GM19372 (cell line): ENCODE data around the gene BNC2.

ENCODE experiments used
- ATAC-seq: cut with Tn5 transposase; IDR thresholded peaks from one replicate; pipeline ENCODE4 v1.9.1; 2021; ENCODE audit warnings: mild to moderate bottlenecking, low read depth, moderate library complexity; ENCODE audit not compliant: unreplicated experiment

BNC2 gene

DNA sequence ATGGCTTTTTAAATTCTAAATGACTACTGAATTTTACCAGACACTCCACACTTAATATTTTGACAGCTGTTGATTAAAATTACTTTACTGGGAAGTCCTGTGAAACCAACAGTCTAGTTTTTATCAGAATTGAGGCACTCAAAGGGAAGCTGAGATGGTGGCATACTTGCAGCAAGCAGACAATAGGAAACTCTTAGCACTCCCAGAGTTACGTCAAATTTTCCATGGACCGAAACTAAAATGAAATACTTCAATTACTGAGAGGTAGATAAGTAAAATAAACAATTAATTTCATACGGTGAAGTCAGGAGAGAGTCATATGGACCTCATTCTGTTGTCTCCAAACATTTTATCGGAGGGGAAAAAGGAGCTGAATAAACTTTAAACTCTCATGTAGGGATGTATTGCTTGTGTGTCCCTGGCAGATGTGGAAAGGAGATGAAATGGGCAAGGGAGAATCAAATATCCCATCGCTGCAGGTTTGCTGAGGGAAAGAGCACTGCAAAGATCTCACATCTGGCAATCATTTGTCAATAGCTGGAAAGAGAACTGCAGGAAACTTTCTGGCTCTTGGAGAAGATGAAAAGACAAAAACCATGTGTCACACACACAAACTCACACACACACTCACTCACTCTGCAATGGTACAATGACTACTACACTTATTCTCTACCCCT, 189.4 kb downstream of the BNC2 start:
- ATAC-seq: no peak

DNA sequence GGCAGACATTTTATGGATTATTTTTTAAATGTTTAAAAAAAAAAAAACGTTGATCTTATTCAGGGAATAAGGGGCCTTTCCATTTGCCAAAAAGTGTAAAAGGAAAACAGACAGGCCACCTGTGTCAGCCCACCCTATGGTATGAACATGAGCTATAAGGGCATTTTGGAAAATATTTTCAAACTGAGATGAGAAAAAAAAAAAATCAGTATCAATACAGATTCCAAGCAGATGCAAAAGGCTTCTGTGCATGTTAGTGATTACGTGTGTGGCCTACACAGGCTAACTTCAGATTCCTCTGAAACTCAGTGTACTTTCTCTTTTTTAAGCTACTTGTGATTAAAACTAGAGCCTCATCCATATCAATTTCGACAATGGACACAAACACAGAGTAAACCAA, 189.9 kb downstream of the BNC2 start:
- no peak for ATAC-seq

DNA sequence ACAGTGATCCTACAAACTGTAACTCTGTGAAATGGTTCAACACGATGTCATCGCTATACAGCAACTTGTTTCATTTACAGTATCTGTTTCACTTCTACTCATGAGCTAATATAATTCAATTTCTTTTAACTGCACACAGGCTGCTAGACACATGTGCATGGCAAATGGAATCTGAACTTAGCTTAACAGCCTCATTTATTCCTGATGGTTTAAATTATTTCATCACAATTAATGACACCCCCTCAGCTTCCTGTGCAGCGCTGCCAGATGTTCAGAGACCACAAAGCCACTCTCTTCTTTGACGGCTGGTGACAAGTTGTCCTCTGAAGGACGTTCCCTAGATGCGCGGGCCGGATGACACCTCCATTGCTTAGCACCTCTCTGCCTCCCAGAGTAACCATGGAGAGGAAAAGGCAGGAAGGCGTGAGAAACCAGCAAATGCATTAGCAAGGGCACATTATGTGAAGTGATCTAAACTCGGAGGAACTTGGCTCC, 191.1 kb downstream of the BNC2 start:
- no peak for ATAC-seq

DNA sequence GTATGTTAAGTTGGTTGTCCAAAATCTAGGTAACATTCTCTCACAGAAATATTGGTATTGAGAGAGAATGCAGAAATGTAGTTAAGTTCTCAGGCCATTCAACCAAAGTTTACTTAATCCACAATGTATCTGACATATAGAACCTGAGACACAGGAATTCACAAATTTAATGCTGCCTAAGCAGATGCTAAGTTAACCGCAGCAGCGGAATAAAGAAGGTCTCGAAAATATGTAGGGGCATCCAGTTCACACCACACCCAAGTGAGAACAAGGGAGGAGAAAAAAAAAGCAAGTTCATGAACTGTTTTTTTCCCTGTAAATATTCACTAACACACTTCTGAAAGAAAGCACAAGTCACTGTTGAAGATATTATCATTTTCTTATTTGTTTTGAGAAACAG, 194.0 kb downstream of the BNC2 start:
- ATAC-seq: no peak

DNA sequence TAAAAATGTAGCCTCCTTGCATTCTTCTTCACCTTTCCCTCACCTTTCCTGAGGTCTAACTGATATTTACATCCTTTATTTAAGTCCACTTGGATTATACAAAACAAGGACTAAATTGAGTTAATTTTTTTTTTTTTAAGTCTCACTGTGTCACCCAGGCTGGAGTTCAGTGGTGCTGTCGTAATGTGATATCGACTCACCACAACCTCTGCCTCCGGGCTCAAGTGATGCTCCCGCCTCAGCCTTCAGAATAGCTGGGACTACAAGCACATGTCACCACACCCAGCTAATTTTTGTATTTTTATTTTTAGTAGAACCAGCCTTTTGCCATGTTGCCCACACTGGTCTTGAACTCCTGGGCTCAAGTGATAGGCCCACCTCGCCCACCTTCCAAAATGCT, 195.3 kb downstream of the BNC2 start:
- no peak for ATAC-seq

DNA sequence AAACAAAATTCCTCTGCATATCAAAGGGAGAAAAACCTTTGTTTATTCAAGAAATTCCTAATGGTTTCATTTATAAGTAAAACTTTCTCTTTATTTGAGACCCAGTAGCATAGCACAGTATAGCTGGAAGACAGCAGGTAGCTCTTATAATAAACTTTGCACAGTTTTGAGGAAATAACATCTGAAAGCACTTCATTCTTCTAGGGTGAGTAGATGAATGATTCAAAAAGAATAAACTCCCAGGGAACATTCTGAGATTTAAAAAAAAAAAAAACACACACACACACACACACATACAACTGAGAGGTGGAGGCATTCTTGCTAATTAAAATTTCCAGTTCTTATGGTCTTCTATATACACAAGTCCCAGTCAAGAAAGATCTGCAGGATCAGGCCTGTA, 197.3 kb downstream of the BNC2 start:
- ATAC-seq: no peak

DNA sequence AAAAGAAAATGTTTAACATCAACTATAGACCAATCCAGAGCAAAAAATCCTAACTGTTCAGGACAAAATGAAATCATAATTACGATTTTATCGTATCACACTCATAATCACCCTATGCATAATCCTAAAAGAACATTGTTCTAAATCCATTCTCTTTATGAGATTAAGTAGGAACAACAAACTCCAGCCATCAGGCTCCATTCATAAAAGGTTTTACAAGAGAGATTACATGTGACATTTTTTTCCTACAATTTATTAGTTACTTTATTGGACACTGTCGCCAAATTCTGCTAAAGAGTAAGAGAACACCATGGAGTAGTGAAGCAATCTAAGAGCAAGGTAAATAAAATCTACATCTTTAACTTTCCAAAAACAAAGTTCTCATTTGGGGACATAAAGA, 198.0 kb downstream of the BNC2 start:
- no peak for ATAC-seq

DNA sequence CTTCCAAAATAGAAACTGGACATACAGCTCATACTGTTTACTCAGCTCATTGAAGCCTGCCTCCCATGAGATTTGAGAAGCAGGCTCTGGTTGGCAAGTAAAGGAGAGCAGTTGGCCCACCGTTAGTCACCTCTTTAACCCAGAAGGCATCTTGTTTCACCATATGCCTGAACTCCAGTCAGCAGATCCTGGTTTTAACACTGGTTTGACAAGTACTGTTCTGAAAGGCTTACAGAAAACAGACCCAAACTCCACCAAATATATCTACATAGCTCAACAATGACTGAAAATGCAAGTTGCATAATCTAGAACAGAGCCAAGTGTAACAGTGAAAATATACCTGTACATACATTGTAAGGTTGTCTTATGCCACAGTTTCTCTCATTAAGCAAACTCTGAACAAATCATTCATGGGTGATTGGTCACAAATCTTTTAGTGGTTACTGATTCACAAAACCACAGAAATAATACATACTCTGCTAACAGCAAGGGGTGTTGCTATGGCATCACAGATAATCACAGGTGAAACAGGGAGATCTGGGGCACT, 198.8 kb downstream of the BNC2 start:
- ATAC-seq: no peak

DNA sequence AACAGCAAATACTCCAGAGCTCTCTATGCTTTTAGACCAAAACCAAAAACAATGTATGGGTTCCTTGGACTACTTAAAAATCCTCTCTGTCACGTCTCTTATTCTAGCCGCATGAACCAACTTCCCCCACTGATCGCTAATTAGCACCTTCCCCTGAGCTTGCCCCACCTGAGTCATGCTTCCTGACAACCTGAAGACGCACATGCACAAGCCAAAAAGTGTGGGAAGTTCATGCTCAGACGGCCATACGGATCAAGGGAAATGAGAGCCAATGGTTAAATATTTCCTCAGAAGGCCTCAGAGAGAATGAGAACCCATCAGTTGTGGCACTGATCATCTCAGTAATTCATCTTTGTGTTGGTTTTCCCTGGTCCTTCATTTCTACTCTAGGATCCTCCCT, 199.7 kb downstream of the BNC2 start:
- no peak for ATAC-seq

DNA sequence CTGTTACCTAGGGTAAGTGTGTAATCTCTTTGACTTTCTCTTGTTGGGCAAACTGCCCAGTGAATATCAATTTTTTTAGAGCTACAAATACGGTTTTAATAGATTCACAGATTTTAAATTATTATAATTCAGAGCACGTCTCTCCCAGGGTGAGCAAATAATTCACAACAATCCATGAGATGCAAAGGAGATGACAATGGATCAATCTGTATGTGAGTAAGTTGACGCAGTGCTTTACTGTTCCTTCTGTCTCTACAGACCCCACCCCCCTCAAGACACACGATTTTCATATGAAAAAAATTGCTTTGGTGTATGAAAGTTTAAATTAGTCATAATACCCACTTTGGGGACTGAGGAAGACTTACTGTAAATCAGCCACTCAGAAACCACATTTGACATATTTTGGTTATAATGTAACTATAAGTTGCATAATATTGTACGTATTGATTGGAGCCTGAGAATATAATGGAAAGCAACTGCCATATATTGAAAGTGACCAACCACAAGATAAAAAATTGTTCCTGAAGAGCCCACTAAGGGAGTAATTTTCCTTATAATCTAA, 201.7 kb downstream of the BNC2 start:
- no peak for ATAC-seq

DNA sequence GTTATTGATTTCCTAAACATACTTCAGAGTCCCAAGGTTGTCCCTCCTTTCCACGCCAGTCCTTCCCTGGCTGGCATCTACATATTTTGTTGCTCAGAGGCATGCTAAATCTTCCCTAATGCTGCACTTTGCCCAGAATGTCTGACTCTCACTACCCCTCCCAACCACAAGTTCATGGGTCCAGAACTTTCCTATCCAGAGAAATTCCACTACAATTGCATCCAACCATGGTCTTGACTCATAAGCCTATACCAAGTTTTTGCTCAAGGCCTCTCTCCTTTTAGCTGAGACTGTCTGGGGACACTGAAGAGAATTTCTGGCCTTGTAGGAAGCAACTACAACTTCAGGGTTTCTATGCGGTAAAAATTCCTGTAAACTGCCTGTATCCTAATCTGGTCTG, 206.3 kb downstream of the BNC2 start:
- ATAC-seq: no peak

DNA sequence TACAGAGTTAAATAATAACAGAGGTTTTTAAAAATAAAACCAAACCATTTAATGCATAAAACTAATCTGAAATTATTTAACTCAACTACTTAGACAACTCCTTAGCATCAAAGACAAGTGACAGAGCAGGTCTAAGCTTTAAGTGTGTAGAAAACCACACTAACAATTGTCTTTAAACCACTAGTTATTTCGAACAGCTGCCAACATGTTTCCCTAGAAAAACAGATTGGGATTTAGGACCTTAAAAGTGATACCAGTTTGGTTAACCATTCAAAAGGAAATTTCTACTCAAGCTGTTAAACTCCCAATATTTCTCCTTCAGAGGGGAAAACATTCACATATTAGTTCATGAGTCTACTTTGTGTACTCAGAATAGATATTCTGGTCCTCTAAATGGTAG, 208.7 kb downstream of the BNC2 start:
- ATAC-seq: no peak

DNA sequence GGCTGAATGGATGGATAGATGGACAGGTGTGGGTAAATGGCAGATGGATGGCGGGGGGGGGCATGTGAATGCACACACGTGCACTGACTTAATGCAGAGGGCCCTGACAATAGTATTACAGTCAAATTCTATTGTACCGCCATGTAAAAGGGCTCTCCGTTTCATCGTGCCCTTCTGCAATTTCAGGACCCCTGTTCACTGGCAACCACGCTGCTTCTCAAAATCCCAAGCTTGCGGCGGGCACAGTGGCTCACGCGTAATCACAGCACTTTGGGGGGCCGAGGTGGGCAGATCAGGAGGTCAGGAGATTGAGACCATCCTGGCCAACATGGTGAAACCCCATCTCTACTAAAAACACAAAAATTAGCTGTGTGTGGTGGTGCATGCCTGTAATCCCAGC, 211.4 kb downstream of the BNC2 start:
- ATAC-seq: no peak

DNA sequence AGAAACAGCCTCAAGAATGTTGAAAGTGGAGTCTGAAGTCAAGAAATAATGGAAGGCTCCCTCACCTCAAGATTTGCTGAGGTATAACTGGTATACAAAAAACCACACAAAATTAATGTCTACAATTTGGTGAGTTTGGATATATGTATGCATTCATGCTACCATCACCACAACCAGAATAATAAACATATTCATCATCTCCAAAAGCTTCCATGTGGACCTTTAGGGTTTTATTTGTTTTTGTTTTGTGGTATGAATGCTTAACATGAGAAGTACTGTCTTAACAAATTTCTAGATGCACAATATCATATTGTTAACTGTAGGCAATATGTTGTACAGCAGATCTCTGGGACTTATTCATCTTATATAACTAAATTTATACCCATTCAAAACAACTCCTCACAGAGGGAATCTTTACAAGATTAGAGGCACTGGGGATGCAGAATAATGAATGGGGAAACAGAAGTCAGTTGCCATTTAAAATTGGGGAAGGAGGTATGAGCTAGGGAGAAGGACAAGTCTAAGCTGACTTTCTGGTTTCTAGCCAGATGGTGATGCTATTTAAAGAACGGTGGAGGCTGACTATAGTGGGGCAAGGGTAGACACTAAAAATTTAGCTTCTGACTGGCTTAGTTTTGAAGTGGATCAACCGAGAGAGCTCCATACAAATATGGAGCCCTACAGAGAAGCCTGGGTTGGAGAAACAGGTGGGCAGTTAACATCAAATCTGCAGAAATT, 213.9 kb downstream of the BNC2 start:
- ATAC-seq: no peak

DNA sequence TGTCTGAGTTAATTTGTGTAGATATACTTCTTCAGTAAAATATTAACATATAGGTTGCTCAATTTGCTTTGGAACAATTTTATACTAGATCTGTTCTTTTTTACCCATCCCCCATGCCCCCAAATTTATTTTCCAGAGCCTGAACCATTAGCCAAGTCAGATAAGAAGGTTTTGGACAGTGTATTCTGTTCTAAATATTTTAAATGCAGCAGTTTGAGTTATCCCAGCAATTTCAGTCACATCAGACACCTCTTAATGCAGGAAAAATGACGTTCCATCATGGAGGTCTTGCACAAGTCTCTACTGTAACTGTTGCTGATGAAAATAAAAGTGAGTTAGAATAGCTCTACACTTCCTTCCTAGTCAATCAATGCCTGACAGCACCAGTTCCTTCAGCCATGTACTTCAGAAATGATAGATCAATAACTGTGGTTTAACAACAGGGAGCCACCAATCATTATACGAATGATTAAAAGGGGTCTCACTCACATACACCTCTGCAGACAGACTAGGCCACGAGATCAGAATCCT, 215.8 kb downstream of the BNC2 start:
- no peak for ATAC-seq

DNA sequence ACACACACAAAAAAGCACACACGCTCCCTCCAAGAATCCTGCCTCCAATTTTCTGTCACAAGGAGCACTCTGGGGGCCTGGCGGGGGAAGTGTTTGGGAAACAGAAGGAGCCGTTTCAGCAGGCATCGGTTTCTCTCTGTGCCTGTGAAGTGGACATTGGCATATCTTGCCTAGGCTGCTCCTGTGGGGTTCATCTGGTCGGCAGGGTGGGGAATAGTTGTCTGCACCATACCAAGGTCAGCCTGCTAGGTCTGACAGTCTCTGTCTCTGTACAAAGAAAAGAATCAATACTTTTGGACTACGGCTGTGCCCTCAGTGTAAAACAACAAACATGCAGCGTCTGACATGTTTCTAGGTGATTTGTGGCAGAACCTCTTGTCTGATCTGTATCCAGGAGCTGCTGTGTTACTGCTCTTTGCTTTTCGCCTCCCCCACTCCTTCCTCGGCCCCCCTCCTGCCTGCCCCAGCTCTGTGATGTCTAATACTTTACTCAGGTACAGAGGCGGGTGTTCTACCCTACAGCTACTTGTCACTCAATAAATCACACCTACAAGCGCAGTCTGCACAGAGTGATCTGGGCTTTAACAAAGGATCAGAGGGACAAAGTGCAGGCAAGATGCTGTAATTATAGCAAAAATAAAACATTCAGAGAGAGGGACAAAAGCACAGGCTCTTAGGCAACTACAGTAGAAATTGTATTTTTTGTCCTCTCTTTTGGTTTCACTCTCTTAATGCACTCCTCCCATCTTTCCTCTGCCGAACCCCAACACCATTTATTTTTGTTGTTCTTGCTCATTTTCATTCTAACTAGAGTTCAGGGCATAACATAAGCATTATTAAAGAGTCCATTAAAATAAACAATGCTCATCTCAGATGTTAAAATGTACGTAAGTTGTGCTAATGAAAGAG, 216.7 kb downstream of the BNC2 start:
- no peak for ATAC-seq

DNA sequence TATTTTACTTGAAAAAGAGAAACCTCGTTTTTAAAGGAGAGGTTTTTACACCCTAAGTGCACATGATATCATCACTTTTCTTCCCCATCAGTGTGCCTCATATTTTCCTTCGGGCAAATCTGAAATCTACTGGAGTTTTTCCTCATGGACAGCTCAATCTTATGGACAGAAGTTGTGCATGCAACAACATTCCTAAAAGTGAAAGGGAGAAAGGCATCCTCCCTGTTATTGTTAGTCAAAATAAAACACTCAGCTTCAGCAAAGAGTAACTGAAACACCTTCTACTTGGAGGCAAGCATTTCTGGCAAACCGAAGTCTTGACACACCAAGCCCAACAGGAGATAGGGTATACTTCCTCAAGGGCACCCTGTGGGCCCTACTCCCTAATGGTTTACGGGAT, 217.9 kb downstream of the BNC2 start:
- no peak for ATAC-seq

DNA sequence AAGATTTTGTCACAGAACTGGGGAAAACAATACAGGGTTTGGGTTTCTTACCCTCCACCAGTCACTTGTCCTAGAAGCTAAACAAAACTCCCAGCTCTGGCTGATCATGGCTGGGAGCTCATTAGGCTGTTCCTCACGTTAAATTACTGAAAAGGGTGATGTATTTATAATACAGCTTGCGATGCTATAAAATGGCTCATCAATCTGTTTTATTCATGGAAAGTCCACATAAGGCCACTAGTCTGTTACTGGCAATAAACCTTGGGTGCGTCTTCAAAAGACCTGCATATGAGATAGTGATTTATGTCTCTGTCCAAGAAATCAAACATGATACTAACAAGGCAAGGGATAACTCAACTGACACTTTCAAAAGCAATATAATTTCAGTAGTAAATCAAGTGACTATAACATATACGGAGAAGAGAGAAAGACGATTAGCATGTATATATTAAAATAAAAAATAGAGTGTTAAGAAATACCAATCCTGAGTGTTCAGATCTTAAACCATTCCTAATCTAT, 219.0 kb downstream of the BNC2 start:
- ATAC-seq: no peak

DNA sequence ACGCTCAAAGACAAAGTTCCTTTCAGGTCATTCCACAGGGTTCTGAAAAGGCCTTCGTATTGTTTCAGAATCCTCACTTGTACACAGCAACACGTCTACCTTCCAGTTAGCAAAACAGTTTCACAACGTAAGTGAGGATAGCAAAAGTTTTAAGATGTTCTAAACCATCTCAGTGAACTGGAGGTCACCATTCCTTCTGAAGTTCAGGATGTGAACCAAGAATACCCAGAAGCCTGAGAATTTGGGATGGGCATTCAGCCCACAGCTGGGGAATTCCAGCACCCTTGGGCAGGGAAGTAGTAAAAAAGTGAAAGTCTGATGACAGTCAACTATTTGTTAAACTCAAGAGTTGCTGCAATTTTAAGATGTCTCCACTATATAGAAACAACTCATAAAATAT, 224.5 kb downstream of the BNC2 start:
- ATAC-seq: no peak

DNA sequence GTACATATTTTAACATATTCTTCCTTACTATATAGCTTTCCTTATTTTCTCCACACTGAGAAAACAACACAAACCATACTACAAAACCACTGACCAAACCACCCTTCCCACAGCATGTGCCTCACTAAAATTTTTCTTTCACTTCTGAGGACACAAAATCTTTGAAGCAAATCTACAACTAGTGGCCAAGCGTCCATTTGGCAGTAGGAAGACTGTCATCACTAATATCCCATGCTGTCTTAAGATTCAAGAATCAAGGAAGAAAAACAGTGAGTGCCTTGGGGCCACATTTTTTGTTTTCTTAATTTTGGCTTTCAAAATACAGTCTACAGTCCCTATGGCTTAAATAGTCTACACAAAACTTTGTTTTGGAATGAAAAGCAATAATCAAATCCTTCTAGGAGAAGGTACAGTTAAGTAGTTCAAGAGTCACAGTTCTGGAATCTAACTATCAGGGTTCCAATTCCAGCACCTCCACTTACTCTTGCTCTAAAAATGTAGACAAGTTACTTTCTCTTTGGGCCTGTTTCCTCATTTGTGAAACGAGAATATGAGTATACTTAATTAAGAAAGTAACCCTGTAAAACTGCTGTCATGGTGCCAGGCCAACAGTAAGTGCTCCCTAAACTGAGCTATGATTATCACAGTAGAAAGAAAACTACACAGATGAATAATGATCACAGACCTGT, 227.9 kb downstream of the BNC2 start:
- no peak for ATAC-seq
